GM18873 (cell line): ENCODE measurements around the gene LUZP4.
"Not testable (repeated sequence)": the region's sequence is repeated elsewhere in the genome, so short reads cannot be mapped to it uniquely, and the experiment has no call there.

Experiments
- ATAC-seq: cut with Tn5 transposase; IDR thresholded peaks from one replicate; pipeline ENCODE4 v1.9.1; 2021; ENCODE audit warnings: mild to moderate bottlenecking, moderate library complexity, moderate number of reproducible peaks; ENCODE audit not compliant: unreplicated experiment, low FRiP score

The LUZP4 gene

DNA sequence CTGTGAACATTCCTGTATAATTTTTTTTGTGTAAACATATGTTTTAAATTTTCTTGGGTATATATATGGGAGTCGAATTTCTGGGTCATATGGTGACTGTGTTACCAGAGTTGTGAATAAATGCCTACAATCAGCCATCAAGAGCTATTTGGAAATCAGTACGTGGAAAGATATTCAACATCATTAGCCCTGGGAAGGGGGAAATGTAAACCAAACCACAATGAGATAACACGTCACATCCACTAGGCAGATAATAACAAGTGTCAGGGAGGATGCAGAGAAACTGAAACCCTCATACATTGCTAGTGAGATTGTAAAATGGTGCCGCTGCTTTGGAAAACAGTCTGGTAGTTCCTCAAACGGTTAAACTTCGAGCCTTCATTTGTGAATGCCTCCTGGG, 43.9 kb downstream of the LUZP4 start:
- ATAC-seq = no peak

DNA sequence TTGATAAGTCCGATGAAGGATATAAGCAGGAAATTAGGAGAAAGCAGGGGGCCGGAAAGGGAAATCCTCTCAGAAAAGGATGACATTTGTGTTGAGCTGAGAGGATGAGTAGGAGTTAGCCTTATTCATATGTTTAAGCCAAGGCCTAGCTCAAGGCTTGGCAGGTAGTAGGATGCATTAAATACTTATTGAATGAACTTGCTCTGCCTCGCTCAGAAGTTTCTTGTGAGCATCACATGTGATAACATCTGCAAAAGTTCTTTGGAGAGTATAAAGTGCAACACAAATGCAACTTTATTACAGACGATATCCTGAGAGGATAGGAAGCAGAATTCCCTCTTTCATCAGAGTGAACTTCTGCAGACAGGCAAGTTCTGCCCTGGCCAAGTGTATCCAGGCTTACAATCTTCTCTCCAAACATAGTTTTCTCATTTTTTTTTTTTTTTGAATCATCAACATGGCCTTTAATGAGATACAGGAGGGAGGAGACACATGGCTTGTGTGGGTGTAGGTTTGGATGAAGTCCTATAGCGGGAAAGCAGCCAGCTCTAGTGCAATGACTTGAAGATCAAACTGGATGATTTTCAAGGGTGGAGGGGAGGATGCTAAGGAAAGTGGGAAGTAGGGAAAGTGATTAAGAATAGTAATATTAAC, 48.1 kb downstream of the LUZP4 start:
- ATAC-seq = no peak

DNA sequence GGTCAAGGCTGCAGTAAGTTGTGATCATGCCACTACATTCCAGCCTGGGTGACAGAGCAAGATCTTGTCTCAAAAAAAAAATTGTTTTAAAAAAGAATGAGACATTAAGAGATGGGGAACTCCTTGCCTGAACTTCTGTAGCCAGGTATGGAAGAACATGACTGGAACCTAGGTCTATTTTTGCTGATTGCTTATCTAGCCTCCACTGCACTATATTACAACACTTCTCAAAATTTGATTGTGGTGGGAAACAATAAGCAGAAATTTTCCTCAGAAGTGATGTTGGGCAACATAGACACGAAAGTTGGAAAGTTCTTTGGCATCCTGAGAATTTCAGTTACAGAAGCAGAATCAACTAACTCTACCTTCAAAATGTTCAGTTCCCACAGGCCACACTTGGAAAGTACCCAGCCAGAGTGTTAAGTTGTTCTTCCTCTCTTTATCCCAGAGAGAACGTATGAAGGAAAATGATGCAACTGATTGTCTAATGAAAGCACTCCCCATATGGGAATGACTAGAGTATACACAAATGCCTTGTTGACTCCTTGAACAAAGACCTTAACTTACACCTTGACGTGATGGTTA, 50.0 kb downstream of the LUZP4 start:
- no peak for ATAC-seq

DNA sequence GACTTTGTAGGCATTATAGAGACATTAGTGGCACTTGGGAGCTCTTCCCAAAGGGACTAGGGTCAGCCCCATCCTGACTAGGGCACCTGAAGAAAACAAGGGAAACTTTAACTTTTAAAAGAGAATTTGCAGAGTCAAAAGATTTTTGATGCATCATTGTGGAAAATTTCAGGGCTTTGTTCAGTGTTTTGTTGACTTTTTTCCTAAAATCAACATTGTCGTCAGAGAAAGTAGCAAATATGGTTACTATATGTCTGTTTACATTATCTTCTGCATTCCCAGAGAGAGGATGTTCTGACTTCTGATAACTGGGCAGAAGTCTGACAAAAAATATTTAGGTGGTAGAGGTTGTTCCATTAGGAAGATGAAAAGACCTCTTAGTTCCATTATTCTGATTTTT, 51.9 kb downstream of the LUZP4 start:
- ATAC-seq = no peak

DNA sequence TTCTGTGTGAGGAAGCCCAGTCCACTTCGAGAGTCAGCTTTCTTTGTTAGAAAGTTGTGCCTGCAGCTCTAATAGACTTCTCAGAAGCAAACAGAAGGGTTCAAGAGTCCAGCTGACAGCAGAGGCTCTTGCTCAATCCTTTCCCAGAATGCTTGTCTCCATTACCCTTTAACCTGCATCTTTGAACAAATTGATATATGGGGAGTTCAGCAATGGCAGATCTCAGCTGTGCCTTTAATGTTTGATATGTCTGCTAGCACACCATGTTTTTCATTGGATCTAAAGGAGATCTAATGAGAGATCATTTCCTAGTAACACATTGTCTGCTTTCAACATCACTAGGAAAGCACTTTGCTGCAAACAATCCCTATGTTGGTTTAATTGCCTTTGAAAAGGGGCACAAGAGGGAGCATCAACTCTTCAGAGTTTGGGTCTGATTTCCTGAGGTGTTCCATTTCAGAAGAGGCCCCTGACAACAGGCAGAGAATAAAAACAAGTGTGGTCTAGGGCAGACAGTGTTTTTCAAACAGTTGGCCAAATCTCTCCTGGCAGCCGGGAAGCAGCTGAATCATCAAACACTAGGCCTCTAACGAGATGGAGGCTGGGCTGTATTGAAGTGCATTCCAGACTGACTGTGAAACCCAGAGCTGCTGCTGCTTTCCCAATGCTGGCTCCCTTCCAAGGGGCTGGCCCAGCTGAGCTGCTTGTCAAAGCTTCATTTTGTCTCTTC, 55.5 kb downstream of the LUZP4 start:
- ATAC-seq = no peak

DNA sequence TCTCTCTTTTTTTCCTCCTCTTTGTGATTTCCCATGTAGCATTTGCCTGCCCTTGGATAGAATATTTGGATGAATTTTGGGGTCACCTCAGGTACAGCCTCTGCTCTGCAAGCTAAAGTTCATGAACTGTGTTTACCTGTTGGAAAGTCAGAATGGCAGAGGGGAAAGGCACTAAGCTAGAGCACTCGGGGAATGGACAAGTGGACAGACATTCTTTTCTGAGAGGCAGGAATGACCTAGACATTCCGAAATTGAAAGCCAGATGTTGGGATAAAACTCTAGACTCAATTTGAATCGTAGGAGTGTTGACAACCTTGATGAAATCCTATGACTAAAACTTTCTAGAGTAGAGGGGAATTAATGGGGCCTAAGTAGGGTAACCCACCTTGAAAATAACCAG, 56.1 kb downstream of the LUZP4 start:
- ATAC-seq = no peak

DNA sequence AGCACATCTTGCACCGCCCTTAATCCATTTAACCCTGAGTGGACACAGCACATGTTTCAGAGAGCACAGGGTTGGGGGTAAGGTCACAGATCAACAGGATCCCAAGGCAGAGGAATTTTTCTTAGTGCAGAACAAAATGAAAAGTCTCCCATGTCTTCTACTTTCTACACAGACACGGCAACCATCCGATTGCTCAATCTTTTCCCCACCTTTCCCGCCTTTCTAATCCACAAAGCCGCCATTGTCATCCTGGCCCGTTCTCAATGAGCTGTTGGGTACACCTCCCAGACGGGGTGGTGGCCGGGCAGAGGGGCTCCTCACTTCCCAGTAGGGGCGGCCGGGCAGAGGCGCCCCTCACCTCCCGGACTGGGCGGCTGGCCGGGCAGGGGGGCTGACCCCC, 57.2 kb downstream of the LUZP4 start:
- ATAC-seq = not testable (repeated sequence)

DNA sequence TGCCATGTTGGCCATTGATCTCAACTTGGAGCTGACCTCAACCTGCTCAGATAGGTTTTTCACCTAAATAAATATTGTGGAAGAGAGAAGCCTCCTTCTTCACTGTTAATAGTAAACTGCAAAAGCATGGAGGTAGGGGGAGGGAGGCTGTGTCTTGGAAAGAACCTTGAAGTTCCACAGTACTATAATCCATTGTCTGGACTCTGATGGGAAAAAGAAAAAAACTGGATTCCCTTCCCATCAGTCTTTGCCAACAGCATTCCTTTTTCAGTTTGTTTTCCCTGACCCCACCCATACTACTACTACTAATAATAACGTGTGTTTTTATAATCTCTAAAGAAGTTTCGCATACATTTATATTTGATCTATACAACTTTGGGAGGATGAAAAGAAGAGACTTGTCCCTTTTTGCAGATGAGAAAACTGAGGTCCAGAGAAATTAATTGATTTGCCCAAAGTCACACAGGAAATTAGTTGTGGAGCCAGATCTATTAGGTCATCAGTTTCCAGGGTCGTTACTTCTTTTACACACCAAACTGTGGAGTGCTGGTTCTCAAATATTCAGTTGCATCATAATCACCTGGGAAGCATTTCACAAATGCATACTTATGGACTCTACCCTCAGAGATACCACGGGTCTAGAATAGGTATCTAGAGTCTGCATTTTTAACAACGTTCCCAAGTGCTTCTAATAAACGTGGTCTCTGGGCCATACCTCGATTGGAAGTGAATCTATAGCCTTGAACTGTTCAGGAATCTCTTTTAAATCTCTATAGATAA, 59.1 kb downstream of the LUZP4 start:
- ATAC-seq = no peak

DNA sequence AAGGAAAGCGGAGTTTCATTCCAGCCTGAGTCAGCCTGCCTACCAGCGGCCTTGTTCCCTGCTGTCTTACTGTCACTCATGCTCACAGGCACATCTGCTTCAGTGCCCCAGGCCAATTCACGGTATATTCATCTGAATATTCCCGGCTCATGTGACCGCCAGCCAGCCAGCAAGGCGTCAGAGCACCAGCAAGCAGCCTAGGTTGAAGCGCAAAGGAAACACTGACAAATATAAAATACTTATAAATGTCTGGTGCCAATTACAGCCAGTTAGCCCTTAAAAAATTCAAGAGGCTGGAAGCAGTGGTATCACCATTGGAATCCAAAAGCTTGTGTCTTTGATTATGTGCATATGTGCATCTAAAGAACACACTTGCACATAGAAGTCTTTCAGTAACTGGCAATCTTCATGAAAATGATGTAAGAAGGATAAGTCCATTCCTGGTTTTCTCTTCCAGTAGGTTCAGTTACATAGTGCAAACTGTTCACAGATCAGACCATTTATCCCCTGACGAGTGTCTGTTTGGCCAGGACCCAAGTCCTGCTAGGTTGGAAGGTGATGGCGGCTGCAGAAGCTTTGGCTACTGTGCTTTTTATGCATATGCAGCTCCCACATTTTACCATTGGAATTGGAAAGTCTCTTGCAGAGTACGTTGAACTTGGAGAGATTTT, 61.3 kb downstream of the LUZP4 start:
- ATAC-seq = no peak

DNA sequence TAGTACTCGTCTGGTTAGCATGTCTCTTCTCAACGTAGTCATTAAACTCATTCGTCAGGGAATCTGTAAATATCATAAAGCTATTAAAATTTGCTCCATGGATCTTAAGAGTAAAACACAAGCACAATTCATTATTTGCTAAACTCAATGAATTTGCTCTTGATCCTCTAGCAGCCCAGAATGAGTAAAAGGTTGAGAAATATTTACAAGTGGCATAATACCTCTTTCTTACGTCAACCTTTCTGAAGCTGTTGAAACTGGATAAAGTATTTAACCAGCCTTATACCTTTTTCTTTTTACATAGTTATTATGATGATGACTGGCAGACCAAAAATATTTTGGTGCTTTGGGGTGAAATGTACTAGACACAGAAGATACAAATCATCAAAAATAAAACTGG, 66.9 kb downstream of the LUZP4 start:
- ATAC-seq = no peak
